GM06990 (cell line): ENCODE measurements around the gene HOXB3.

ENCODE experiments used
- DNase-seq: peaks from one replicate; pipeline ENCODE4 v3.0.0-alpha.2; 2011; ENCODE audit not compliant: insufficient read length; ENCODE audit errors: extremely low read depth
- H3K27me3 ChIP-seq: replicated peaks from 2 replicates; pipeline ENCODE4 v1.6.0; 2011; ENCODE audit warnings: low read length; ENCODE audit not compliant: control insufficient read depth, insufficient read depth
- H3K36me3 ChIP-seq: 2 replicates; pipeline ENCODE4 v1.5.1; 2011; ENCODE audit warnings: low read length; ENCODE audit not compliant: control insufficient read depth, insufficient read depth
- H3K4me3 ChIP-seq: replicated peaks from 2 replicates; pipeline ENCODE4 v1.5.1; 2011; ENCODE audit warnings: low read depth, mild to moderate bottlenecking, control low read depth, low read length
- TF ChIP-seq, protein P1 (sequence below): IDR thresholded peaks from 2 replicates; pipeline ENCODE4 v1.5.1; 2011; ENCODE audit warnings: low read length, control low read depth, mild to moderate bottlenecking, inconsistent platforms; ENCODE audit not compliant: insufficient read depth, poor library complexity, severe bottlenecking

Gene HOXB3

DNA sequence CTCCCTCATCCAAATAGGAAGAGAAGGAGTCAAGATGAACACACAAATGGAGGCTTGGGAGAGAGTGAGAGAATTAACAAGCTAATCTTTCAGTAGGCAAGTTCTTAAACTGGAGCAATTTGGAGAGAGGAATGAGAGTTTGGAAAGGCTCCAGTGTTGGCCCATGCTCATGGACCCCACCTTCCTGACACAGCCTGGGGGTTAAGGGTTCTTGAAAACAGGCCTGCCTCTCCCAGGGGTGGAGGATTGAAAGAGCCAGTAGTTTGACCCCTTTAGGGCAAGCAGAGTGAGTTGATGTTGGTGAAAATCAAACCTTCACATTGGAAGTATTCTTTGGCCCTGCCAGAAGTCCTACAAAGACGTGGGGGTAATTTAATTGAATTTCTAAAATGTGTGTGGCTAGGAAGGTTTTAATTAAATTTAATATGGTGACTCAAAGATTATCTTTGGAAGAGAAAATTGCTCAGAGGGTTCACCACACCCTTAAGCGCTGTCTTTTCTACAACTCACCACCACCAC, 5.8 kb downstream of the HOXB3 start:
- no peak overlapping the region for H3K4me3 ChIP-seq
- TF ChIP-seq, protein P1, sequence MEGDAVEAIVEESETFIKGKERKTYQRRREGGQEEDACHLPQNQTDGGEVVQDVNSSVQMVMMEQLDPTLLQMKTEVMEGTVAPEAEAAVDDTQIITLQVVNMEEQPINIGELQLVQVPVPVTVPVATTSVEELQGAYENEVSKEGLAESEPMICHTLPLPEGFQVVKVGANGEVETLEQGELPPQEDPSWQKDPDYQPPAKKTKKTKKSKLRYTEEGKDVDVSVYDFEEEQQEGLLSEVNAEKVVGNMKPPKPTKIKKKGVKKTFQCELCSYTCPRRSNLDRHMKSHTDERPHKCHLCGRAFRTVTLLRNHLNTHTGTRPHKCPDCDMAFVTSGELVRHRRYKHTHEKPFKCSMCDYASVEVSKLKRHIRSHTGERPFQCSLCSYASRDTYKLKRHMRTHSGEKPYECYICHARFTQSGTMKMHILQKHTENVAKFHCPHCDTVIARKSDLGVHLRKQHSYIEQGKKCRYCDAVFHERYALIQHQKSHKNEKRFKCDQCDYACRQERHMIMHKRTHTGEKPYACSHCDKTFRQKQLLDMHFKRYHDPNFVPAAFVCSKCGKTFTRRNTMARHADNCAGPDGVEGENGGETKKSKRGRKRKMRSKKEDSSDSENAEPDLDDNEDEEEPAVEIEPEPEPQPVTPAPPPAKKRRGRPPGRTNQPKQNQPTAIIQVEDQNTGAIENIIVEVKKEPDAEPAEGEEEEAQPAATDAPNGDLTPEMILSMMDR, result no peak
- H3K27me3 ChIP-seq, result no peaks in the 10 kb centered on the region
- no peak for DNase-seq
- H3K36me3 ChIP-seq, result no peaks in the 10 kb centered on the region

DNA sequence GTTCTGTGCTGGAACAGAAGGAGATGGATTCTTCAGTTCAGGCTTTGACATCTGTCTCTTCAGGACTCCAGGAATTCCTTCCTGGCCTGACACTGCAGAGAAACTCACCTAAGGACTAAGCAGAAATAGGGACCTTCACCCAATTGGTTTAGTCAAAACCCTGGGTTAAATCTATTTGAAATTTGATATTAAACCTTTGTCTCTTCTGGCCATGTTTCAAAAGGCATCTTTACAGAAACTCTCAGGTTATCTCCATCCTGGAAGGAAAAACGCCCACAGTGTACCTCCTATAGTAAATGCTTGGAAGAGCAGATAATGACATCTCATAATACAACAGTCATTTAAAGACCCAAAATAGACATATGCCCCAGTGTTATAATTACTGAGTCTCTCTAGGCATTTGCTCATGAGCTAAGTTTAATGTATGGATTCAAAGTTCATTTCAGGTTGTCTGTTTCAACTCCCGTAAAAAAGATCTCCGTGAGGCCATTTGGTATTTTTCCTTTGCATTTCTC, 6.3 kb downstream of the HOXB3 start:
- Histone ChIP-seq H3K27me3 (no peaks in the 10 kb centered on the region), H3K4me3 (no peak overlapping the region), H3K36me3 (no peaks in the 10 kb centered on the region)
- DNase-seq, result no peak
- TF ChIP-seq, protein P1, result no peak

DNA sequence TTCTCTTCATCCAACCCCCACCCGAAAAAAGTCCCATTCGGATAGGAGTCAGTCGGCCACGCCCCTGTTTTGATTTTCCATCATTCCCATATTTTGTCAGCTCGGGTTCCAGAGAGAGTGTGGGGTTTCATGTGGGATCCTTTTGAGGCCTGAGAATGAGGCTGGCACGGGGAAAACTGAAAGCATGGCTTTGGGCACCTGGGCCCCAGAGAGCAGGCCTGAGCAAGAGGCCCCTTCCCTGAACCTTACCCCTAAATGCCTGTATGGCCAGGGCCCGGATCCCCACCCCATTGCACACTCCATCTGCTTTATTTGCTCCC, 7.3 kb downstream of the HOXB3 start:
- TF ChIP-seq, protein P1, result no peak
- DNase-seq, result no peak
- H3K4me3 ChIP-seq, result no peak overlapping the region
- no peaks in the 10 kb centered on the region for H3K27me3 ChIP-seq
- H3K36me3 ChIP-seq, result no peaks in the 10 kb centered on the region

DNA sequence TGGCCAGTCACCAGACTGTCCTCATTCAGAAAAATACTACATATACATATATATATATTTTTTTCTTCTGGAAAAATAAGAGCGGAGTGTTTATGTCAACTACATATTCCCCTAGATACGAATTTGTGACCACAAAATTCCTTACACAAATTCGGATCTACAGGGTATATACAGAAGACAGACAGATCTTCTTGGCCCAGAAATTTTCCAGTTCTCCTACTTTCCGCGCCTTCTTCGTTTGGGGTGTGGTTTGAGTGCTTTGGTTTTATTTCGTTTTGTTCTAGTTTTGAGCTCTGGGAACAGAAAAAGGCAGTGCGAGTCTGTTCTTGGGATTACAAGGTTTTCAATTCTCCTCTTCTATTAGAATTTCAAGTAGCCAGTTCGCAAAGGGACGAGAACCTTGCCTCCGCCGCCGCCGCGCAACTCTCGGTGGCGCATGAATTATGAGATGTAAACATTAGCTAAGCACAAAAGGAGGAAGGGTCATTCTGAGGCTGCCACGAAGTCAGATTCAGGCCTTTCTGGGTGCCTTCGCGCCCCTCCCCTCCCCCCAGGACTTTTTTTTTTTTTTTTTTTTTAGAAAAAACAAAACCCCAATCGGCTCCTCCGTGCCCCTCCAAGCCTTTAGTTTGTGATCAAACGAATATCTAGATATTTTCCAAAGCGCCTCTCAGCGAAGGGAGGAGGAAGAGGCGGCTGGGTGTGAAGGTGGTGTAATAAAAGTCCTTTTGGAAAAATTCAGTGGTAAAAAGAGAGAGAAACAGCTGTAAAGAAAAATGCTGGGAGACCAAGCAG, 10.1 kb downstream of the HOXB3 start:
- no peaks in the 10 kb centered on the region for H3K27me3 ChIP-seq

DNA sequence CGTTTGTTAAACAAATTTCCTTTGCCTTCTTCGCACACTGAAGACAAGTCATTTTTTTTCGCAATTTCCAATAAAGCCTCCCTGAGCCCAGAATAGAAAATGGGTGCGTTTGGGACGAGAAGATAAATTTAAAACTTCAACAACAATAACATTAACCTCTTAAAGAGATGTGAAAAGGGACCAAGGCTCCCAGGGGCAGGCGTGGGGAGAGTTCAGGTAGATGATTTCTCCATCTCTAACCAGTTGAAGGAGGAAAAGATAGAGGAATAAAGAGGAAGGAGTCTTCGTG, 10.6 kb downstream of the HOXB3 start:
- no peak for DNase-seq
- peak overlapping the region; percentile 75 for H3K4me3 ChIP-seq
- TF ChIP-seq, protein P1, result no peak
- no peaks in the 10 kb centered on the region for H3K36me3 ChIP-seq
- H3K27me3 ChIP-seq, result no peaks in the 10 kb centered on the region

More for the DNA sequence above, 10.1 kb downstream of the HOXB3 start:
- DNase-seq, result no peak
- Histone ChIP-seq H3K36me3 (no peaks in the 10 kb centered on the region), H3K4me3 (no peak overlapping the region; the same call in 1 of the 2 replicates)
- TF ChIP-seq, protein P1, result no peak
